ENCODE measurements around the gene ZNF407. TPM values are rescaled to one million over a fixed set of nuclear protein-coding genes. Genes with fewer than 3 reads are reported as not detected.

ZNF407 gene
- polyA plus RNA-seq, 1 experiment = 5.8 TPM

DNA sequence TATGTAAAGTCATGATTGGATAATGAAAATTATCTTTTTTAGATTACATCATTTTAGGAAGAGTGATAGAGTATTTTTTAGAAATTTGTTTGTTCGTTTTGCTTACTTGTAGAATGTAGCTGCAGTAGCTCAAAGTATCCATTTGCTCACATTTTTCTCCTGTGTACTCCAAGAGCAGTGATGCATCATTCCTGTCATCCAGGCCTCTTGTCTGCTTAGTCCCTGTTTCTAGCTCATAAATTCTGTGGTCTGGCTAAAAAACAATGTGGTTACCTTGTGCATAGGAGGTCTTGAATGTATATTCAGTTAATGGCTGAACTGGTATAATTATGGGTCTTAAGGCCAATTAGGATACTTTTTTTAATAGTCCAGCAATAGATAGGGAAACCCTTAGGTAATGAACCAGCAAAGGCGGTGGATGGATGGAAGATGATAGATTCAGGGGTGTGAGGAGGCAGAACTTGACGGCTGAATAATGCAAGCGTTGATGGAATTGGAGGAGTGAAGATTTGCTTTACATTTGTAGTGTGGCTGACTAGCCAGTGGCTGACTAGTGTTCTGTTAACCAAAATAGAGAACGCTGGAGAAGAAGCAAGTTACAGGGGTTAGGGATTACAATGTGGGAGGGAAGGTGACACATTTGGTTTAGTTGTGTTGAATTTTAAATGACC is 145.0 kb downstream of the ZNF407 start:
- ChIA-PET POLR2A (no interaction called here), CTCF (no interaction called here)
- TF ChIP-seq, protein P1, sequence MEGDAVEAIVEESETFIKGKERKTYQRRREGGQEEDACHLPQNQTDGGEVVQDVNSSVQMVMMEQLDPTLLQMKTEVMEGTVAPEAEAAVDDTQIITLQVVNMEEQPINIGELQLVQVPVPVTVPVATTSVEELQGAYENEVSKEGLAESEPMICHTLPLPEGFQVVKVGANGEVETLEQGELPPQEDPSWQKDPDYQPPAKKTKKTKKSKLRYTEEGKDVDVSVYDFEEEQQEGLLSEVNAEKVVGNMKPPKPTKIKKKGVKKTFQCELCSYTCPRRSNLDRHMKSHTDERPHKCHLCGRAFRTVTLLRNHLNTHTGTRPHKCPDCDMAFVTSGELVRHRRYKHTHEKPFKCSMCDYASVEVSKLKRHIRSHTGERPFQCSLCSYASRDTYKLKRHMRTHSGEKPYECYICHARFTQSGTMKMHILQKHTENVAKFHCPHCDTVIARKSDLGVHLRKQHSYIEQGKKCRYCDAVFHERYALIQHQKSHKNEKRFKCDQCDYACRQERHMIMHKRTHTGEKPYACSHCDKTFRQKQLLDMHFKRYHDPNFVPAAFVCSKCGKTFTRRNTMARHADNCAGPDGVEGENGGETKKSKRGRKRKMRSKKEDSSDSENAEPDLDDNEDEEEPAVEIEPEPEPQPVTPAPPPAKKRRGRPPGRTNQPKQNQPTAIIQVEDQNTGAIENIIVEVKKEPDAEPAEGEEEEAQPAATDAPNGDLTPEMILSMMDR (IDR thresholded peaks at IDR 0.05; ENCODE audit: low read depth, low read length) = no peak
- no peaks in the 10 kb centered on the region for H3K9me3 ChIP-seq (ENCODE audit: control insufficient read depth, insufficient read depth, low read length)
- H3K27ac ChIP-seq (ENCODE audit: low read depth, low read length) = no peak overlapping the region
- no peaks in the 10 kb centered on the region for H3K27me3 ChIP-seq (ENCODE audit: control insufficient read depth, insufficient read depth, low read length)
- DNase-seq (ENCODE audit: low read depth, low spot score) = no peak
- H3K4me3 ChIP-seq (ENCODE audit: low read depth, low read length) = no peak overlapping the region

DNA sequence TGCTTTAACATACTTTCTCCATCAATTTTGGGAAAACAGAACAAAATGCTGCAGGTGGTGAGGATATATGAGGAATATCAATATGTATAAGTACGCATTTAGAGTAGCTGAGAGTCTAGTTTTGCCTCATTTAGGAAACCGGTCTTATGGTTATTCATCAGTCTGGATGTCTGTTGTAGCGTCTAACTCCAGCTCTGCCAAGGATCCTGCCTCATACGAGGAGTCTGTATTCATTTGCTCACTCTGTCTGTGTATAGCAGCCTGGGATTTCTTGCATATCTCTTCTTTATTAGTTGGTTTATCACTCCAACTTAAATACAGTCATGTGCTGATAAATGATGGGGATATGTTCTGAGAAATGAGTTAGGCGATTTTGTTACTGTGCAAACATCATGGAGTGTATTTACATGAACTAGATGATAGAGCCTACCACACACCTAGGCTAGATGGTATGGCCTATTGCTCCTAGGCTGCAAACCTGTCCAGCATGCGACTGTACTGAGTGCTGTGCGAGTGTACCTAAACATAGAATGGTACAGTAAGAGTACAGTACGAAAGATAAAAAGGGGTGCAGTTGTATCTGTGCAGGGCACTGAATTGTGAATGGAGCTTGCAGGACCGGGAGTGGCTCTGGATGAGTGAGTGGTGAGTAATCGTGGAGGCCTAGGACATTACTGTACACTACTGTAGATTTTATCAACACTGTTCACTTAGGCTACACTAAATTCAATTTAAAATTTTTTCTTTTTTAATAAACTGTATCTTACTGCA is 148.1 kb downstream of the ZNF407 start:
- TF ChIP-seq, protein P1 (IDR thresholded peaks at IDR 0.05; ENCODE audit: low read depth, low read length) = no peak
- Histone ChIP-seq H3K4me3 (ENCODE audit: low read depth, low read length) (no peak overlapping the region; the same call in 1 of the 2 replicates), H3K9me3 (ENCODE audit: control insufficient read depth, insufficient read depth, low read length) (no peaks in the 10 kb centered on the region), H3K27me3 (ENCODE audit: control insufficient read depth, insufficient read depth, low read length) (no peaks in the 10 kb centered on the region), H3K27ac (ENCODE audit: low read depth, low read length) (no peak overlapping the region)
- ChIA-PET POLR2A (interaction anchor here (0.6 kb wide), 1 partner anchor 1747 kb away, joined by 3 read pairs; no protein-coding TSS in a partner anchor), CTCF (interaction anchor here (1.1 to 1.5 kb wide), 2 partner anchors 22 to 296 kb away, joined by 3 read pairs; no protein-coding TSS in a partner anchor)
- peak; percentile 27 for DNase-seq (ENCODE audit: low read depth, low spot score)

DNA sequence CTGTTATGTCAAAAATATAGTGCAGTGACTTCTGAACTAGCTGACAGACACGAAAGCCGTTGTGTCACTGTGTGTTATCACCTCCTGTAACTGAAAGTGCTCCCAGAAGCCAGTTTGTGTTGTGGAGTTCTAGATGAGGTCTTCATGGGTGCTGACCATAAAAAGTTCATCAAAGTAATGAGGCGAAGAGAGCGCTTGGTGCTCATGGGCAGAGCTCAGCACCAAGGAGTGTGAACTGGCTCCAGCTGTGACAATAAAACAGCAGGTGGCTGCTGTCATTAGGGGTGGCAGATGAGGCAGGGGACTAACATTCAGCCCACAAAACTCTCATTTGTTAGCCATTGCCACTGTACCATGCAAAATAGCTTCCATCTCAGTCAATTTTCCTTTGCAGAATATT is 151.1 kb downstream of the ZNF407 start:
- Histone ChIP-seq H3K27me3 (ENCODE audit: control insufficient read depth, insufficient read depth, low read length) (no peaks in the 10 kb centered on the region), H3K9me3 (ENCODE audit: control insufficient read depth, insufficient read depth, low read length) (no peaks in the 10 kb centered on the region), H3K27ac (ENCODE audit: low read depth, low read length) (no peak overlapping the region), H3K4me3 (ENCODE audit: low read depth, low read length) (no peak overlapping the region)
- CTCF ChIA-PET = no interaction called here
- TF ChIP-seq, protein P1 (IDR thresholded peaks at IDR 0.05; ENCODE audit: low read depth, low read length) = no peak
- POLR2A ChIA-PET = no interaction called here
- no peak for DNase-seq (ENCODE audit: low read depth, low spot score)

DNA sequence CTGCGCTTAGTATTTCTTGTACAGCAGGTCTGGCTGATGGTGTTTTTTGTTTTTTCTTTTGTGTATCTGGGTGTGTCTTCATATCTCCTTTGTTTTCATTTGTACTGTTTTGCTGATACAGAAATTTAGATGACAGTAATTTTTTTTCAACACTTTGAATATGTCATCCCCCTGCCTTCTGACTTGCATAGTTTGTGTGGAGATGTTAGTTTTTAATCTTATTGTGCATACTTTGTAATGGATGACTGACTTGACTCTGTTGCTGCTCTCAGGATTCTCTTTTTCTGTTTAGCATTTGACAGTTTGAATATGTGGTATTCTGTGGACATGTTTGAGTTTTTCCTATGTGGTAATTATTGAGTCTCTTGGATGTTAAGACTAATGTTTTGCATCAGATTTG is 161.3 kb downstream of the ZNF407 start:
- Histone ChIP-seq H3K9me3 (ENCODE audit: control insufficient read depth, insufficient read depth, low read length) (peaks cover 4% of the 10 kb centered on the region; the same call in 1 of the 2 replicates), H3K27me3 (ENCODE audit: control insufficient read depth, insufficient read depth, low read length) (no peaks in the 10 kb centered on the region), H3K4me3 (ENCODE audit: low read depth, low read length) (no peak overlapping the region), H3K27ac (ENCODE audit: low read depth, low read length) (no peak overlapping the region)
- no peak for DNase-seq (ENCODE audit: low read depth, low spot score)
- TF ChIP-seq, protein P1 (IDR thresholded peaks at IDR 0.05; ENCODE audit: low read depth, low read length) = no peak
- CTCF ChIA-PET = no interaction called here
- POLR2A ChIA-PET = no interaction called here

DNA sequence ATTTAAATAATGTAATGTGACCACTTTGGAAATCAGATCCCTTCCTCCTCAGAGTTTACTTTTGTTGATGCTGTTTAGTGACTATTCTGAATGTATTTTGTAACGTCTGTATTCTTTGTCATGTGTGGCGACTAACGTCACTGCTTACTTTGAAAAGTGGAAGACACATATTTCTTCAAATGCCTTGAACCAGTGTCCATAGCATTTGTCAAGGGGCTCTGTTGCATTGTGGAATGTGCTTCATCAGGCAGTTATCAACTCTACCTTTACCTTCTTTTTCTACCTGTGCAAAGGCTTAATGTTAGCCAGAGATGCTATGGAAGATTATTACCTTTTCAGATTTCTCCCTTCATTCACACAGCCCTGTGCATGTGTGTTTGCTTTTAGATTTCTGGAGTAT is 162.4 kb downstream of the ZNF407 start:
- ChIA-PET CTCF (interaction anchor here (1.5 kb wide), 1 partner anchor 204 kb away, joined by 3 read pairs; no protein-coding TSS in a partner anchor), POLR2A (no interaction called here)
- TF ChIP-seq, protein P1 (IDR thresholded peaks at IDR 0.05; ENCODE audit: low read depth, low read length) = no peak
- Histone ChIP-seq H3K4me3 (ENCODE audit: low read depth, low read length) (no peak overlapping the region), H3K27me3 (ENCODE audit: control insufficient read depth, insufficient read depth, low read length) (no peaks in the 10 kb centered on the region), H3K27ac (ENCODE audit: low read depth, low read length) (no peak overlapping the region), H3K9me3 (ENCODE audit: control insufficient read depth, insufficient read depth, low read length) (peaks cover 4% of the 10 kb centered on the region; the same call in 1 of the 2 replicates)
- no peak for DNase-seq (ENCODE audit: low read depth, low spot score)
